GM18507 (cell line): ENCODE measurements around the gene MYCBPAP.

Experiments
- DNase-seq: peaks from one replicate; pipeline ENCODE4 v3.0.0; 2011; ENCODE audit warnings: low read depth; ENCODE audit not compliant: insufficient read length; ENCODE audit errors: extremely low spot score
- FAIRE-seq: peaks from 2 replicates; lab custom pipeline; 2011; peaks lifted over from hg19 to GRCh38; lab: Jason Lieb, UNC

The MYCBPAP gene

GRCh38 chr17:50534222-50534978, 26.2 kb downstream of the MYCBPAP start:
- DNase-seq (no peak), FAIRE-seq (no peak)

- FAIRE-seq (no peak), DNase-seq (no peak)
Measured at GRCh38 chr17:50534979-50535326, 26.7 kb downstream of the MYCBPAP start.

GRCh38 chr17:50535407-50535806, 27.2 kb downstream of the MYCBPAP start:
- no peak for DNase-seq
- FAIRE-seq, result no peak

DNA sequence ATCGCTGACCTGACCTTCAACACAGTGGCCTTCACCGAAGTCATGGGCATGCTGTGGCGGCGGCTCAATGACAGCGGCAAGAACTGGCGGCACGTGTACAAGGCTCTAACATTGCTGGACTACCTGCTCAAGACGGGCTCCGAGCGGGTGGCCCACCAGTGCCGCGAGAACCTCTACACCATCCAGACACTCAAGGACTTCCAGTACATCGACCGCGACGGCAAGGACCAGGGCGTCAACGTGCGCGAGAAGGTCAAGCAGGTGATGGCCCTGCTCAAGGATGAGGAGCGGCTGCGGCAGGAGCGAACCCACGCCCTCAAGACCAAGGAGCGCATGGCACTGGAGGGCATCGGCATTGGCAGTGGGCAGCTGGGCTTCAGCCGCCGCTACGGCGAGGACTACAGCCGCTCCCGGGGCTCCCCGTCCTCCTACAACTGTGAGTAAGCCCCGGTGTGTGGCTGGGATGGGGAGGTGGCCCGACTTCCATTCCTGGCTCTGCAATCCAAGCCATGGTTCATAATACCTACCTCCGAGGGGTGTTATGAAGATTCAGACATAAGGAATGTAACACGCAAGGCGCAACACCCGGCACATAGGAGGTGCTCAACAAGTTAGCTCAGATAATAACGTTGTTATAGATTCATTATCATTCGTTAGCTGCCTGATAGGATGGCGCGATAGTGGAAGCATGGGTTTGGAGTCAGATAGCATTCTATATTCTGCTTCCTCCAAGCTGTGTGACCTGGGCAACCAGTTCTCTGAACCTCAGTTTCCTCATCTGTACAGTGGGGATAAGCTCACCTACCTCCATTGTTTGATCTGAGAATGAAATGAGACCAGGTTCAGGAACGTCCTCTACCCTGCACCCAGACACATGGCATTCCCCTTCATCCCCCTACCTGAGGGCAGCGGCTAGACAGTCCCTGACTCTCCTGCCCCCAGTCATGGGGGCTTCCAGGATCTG, 28.7 kb downstream of the MYCBPAP start:
- FAIRE-seq, result no peak
- no peak for DNase-seq

DNA sequence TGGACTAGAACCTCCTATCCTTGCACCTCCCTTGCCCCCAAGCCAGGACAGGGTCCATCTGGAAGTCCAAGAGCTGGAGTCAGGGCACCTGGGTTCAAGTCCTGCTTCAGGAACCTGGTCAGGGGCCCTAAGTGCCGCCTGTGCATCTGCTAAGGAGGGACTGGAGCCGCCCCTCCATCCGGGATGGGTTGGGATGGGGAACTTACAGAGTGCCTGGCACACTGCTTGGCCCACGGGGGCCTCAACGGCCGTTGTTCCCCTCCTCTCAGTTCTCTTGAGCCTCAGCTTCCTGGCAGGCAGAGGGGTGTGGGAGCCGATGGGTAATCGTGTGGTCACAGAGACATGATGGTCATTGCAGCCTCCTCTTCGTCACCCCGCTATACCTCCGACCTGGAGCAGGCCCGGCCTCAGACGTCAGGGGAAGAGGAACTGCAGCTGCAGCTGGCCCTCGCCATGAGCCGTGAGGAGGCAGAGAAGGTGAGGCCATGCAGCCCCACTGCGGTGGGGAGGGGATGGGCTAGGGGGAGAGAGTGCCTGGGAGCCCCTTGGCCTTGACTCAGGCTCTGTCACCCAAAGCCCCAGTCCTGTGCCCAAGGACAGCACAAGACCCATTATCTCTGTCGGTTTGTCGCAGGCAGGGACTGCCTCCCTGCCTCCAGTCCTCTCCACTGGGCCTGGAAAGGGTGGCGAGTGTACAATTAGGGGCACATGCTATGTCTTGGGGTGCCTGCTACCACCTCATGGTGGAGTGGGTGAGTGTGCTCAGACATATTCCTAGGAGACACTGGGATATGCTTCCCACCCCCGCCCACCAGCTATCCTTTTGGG, 29.7 kb downstream of the MYCBPAP start:
- FAIRE-seq (no peak), DNase-seq (no peak)

- FAIRE-seq (no peak), DNase-seq (no peak)
Measured at GRCh38 chr17:50538549-50539410, 30.5 kb downstream of the MYCBPAP start.

- FAIRE-seq (no peak), DNase-seq (no peak)
Measured at GRCh38 chr17:50539762-50540559, 31.7 kb downstream of the MYCBPAP start.

DNA sequence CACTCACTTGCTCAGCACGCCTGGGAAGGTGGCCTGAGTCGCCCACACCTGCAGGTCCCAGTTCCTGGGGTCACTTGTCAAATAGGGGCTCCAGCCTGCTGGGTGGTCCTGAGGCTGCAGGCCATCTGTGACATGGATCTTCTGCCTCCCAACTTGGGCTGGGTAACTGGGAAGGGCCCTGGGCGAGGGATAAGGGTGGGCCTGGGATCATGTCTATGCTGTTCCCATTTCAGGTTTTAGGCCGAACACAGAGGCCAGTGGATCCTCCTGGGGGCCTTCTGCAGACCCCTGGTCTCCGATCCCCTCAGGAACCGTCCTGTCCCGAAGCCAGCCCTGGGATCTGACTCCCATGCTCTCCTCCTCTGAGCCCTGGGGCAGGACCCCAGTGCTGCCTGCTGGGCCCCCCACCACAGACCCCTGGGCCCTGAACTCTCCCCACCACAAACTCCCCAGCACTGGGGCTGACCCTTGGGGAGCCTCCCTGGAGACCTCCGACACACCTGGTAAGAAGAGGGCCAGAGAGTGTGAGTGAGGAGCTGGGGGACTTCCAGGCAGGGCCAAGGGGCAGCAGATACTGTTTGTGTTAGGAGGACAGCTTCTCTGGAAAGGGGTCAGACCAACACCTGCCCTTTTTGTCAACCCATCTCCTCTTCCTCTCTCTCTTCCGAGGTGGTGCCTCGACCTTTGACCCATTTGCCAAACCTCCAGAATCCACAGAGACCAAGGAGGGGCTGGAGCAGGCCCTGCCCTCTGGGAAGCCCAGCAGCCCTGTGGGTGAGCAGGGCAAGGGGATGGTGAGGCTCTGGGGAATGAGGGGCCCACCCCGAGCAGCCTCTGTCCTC, 32.5 kb downstream of the MYCBPAP start:
- FAIRE-seq (no peak), DNase-seq (no peak)

DNA sequence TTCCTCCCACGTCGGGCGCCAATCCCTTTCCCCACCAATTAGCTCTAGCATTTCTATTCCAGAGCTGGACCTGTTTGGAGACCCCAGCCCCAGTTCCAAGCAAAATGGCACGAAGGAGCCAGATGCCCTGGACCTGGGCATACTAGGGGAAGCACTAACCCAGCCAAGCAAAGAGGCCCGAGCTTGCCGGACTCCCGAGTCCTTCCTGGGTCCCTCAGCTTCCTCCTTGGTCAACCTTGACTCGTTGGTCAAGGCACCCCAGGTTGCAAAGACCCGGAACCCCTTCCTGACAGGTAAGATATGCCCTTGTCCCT, 33.1 kb downstream of the MYCBPAP start:
- FAIRE-seq (no peak), DNase-seq (no peak)

DNA sequence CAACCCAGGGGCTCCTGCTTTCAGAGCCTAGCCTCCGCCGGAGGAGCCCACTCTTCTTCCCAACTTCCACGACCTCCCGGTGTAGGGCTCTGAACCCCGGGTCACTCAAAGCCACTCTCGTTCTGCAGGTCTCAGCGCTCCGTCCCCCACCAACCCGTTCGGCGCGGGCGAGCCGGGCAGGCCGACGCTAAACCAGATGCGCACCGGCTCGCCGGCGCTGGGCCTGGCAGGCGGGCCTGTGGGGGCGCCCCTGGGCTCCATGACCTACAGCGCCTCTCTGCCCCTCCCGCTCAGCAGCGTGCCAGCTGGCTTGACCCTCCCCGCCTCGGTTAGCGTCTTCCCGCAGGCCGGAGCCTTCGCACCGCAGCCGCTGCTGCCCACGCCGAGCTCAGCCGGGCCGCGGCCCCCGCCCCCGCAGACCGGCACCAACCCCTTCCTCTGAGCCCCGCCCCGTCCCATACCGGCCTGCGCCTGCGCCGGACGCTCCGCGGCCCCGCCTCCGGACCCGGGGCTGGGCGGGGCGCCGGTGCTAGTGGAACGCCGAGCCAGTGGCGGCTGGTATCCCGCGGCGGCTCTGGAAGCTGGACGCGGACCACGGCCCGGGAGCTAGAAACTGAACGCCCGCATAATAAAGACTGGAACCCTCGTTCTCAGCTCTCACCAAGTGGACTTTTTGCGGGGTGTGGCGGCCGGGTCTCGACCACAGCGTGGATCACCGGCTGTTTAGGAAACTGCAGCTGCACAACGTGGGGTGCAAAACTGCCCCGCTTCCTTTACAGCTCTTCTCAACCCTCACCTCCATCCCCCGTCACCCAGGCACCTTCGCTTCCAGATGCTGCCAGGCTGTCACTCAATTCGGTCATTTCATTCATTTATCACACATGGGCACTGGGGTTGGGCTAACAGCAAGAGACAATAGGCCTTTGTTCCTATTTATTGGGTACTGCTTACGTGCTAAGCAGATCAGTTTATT, 33.8 kb downstream of the MYCBPAP start:
- DNase-seq, result peak; percentile 93
- peak; percentile 65 for FAIRE-seq

DNA sequence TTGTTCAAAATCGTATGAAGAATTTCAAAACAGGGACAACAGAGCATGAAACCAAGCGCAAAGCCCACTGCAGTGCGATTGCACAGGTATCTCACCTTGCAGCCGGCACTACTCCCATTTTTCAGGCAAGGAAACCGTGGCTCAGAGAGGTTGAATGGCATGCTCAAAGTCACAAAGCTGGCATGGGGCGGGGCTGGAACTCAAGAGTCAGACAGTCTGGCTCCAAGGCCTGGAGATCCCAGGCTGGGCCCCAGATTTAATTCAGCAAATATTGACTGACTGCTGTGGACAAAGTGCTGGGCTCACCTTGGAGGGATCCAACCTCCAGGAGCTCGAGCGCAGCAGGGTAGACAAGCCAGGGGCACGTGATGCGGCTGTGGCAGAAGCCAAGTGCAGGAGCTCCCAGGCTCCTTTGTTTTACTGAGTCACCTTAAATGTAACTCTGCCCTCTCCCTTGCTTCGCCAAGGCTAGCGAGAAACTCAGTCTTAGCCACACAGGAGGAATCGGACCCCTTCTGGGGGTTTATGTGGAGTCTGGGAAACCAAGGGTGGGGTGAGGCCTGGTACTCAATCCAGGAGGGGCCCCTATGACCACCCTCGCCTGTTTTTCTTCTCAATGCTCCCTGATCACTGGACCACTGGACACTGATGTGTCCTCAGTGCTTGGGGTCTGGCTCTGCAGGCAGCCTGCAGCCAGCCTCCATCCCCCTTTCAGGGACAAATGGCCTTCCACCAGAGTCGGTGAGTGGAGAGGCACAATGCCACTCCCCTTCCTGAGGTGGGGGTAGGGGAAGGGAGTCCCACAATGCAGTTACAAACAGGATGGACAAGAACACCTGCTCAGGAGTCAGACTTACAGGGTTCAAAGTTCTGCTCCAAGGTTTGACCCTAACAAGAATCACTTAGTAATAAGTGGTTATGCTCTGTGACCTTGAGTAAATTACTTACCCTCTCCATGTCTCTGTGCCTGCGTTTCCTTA, 34.8 kb downstream of the MYCBPAP start:
- DNase-seq, result no peak
- no peak for FAIRE-seq

DNA sequence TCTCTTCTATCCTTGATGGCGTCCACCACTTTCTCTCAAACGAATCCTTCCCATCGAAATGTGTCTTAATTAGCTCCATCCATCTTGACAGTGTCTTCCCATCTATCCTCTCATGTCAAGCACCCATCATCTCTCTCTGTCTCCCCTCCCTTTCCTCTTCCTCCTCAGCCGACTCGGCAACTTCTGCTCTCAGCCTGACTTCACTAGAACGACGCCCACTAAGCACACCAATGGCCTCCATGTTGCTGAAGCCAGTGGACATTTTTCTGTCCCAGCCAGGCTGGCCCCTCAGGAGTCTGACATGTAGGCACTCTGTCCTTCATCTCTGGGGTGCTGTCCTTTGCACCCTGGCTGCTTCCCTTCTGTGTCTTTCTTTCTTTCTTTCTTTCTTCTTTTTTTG, 36.3 kb downstream of the MYCBPAP start:
- FAIRE-seq (no peak), DNase-seq (no peak)

DNA sequence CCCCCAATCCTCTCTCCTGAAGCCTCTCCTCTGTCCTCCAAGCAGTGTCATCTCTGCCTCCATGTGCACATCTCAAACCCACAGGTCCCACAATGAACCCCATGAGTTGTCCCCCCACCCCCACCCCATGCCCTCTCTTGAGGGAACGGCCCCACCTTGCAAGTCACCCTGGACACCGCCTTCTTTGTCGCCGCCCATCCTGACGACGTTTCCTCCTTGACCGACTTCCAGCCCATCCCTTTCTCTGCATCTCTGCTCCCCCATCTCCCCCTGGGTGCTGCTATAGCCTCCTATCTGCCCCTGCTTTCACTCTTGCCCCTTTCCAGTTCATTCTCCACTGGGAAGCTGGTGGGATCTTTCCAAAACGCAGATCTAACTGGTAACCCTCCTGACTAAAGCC, 37.1 kb downstream of the MYCBPAP start:
- no peak for DNase-seq
- no peak for FAIRE-seq

DNA sequence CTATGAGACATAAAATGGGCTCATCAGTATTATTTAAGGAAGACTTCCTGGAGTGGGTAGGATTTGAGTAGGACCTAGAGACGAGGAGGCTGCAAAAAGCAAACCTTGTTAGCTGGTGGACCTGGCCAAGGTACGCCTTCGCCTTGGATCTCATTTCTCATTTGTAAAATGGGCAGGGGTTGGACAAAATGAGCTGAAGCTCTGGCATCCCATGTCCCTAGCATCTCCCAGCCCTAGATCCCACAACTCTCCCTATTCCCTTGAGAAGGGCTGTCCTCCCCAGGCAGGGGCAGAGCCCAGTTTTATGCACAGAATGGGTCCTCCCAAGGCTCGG, 38.4 kb downstream of the MYCBPAP start:
- DNase-seq, result no peak
- no peak for FAIRE-seq

DNA sequence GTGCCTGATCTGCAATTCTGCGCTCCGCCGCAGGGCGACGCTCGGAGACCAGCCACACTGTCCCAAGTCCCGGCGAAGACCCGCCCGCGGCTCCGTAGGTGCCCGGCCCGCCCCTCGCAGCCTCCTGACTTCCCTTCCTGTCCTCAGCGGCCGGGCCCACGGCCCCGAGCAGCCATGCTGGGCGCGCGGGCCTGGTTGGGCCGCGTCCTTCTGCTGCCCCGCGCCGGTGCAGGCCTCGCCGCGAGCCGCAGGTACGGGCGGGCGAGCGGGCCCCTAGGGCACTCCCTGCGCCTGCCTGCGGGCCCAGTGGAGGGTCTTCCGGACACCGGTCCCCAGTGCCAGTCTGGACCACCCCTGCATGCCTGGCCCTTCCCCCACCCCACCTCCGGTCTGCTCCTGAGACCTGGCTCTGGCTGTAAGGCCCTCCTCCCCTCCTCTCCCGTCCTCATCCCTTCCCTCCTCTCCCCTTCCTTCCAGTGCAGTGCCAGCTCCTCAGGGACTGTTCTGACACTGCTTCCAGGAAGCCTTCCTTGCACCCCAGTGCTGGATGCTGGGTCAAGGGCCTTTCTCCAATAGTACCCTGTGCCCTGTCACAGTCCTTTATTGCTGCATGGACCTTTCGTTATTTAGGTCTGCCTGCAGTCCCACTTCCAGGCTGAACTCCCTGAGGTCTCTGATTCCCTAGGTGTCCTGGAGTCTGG, 38.9 kb downstream of the MYCBPAP start, which contains the start of gene SPATA20:
Gene SPATA20, plus strand, starts transcription at position 140 of the 701 bp plus-strand sequence. Its CDS starts 35 bp downstream, at position 175.
- FAIRE-seq (peak; percentile 91), DNase-seq (peak; percentile 74)
